ENCODE measurements around the gene CAMK2N1.
A peak's percentile ranks its signal among the peaks of the same experiment; 100 is the strongest.

The CAMK2N1 gene

DNA sequence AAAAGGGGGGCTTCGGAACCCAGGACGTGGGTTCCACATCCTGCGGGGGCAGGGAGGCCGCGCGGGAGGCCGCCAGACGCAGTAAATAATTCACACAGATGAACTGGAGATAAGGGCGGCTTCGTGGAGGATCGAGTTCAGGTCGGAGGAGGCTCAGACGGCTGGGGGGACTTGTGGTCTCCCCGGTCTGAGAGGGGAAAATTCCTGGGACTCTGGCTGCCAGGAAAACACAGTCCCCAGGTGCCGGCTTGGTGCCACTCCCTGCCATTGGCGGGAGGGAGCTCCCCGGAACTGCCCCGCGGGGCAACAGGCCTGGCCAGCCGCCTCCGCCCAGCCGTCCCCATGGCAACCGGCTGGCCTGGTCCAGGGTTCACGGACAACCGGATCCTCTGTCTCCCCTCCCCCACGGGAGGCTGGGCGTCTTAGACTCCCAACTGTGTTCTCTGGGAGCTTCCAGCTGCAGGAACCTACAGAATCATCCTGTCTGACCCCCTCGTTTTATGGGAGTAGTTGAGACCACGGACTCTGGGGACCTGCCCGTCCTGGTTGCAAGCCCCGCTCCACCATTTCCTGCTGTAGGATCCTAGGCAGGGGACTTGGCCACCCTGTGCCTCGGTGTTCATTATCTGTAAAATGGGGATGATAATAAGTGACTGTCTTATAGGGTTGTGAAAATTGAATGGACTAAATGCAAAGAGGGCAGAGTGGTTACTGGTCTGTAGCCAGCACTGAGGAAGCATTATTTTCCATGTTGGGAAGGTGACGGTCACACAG lies 9.6 kb downstream of the CAMK2N1 start:
- Mint-ChIP-seq H3K27ac (no peak overlapping the region), H3K27me3 (peaks cover 75% of the 10 kb centered on the region), H3K36me3 (ENCODE audit: low read depth) (no peaks in the 10 kb centered on the region), H3K4me1 (no peaks in the 10 kb centered on the region), H3K9me3 (no peaks in the 10 kb centered on the region), H3K4me3 (no peak overlapping the region)
- ATAC-seq (no peak), DNase-seq (no peak)

DNA sequence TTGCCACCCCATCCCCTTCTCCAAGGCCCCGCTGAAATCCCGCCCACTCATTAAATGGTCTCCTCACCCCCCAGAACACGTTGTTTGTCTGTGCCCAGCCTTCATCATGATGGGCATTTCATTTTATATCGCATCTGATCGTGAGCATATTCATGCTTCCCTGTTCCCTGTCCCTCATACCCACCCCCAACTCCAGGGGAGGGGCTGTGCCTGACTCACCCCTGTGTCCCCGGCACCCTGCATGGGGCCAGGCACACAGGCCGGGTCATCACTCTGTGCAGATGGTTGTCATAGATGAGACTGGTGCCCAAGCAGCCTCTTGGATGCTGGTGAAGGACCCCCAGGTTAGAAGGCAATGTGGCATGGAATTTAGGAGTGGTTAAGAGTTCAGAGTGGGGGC lies 11.0 kb downstream of the CAMK2N1 start:
- no peaks in the 10 kb centered on the region for H3K4me1 Mint-ChIP-seq
- H3K9me3 Mint-ChIP-seq = no peaks in the 10 kb centered on the region
- H3K4me3 Mint-ChIP-seq = no peak overlapping the region
- DNase-seq (no peak), ATAC-seq (no peak)
- H3K36me3 Mint-ChIP-seq (ENCODE audit: low read depth) = no peaks in the 10 kb centered on the region
- H3K27me3 Mint-ChIP-seq = peaks cover 75% of the 10 kb centered on the region
- H3K27ac Mint-ChIP-seq = no peak overlapping the region

- Mint-ChIP-seq H3K27ac (no peak overlapping the region), H3K36me3 (ENCODE audit: low read depth) (no peaks in the 10 kb centered on the region), H3K4me3 (no peak overlapping the region), H3K4me1 (no peaks in the 10 kb centered on the region), H3K27me3 (peaks cover 75% of the 10 kb centered on the region), H3K9me3 (no peaks in the 10 kb centered on the region)
- ATAC-seq (no peak), DNase-seq (no peak)
Observed at GRCh38 chr1:20474333-20474975, 11.6 kb downstream of the CAMK2N1 start.

DNA sequence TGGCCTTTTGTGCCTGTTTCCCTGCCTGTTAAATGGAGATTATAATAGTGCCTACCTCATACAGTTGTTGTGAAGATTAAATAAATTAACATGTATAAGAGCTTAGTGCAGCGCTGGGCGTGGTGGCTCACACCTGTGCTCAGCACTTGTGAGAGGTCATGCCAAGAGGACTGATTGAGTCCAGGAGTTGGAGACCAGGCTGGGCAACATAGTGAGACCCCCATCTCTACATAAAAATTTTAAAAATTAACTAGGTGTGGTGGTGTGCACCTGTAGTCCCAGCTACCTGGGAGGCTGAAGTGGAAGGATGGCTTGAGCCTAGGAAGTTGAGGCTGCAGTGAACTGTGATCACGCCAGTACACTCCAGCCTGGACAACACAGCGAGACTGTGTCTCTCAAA lies 12.1 kb downstream of the CAMK2N1 start:
- H3K4me1 Mint-ChIP-seq = no peaks in the 10 kb centered on the region
- peaks cover 79% of the 10 kb centered on the region for H3K27me3 Mint-ChIP-seq
- H3K27ac Mint-ChIP-seq = no peak overlapping the region
- no peaks in the 10 kb centered on the region for H3K36me3 Mint-ChIP-seq (ENCODE audit: low read depth)
- DNase-seq = no peak
- no peak overlapping the region for H3K4me3 Mint-ChIP-seq
- H3K9me3 Mint-ChIP-seq = no peaks in the 10 kb centered on the region
- ATAC-seq = no peak

DNA sequence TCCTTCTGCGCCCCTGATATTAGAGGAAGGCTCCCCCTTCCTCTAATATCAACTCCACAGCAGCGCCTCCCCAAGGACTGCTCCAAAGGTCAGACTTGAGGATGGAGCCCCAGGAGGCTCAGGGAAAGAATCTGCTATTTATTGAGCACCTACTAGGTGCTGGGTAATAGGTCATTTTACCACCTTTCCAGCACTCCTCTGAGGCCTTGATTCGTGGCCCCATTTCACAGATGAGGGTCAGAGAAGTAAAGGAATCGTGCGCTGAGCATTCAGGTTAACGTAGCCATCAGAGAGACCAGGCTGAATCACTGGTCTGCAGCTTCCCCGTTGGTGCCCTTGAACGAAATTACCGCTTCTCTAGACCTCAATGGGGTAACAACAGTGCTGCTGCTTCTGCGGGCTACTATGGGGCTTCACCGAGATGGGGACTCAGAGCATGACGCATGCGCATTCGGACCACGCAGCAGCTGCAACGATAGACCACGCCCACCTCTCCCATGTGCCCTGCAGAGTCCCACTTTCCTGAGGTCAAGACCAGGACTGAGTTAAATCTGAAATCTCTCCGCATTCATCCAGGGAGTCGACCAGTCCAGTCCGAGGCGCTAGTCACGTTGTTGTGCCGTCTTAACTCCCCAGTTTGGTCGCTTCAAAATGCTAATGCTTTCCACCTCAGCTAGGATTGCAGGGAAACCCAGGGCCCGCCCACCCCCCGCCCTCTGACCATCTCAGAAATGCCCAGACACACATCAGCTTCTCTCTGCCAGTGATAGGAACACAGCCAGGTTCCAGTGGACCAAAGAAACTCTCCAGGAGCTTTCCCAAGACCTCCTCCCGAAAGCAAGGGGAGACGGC lies 12.9 kb downstream of the CAMK2N1 start:
- DNase-seq = peak; percentile 54
- Mint-ChIP-seq H3K4me3 (no peak overlapping the region), H3K4me1 (no peaks in the 10 kb centered on the region), H3K27ac (no peak overlapping the region), H3K9me3 (no peaks in the 10 kb centered on the region), H3K27me3 (peaks cover 75% of the 10 kb centered on the region), H3K36me3 (ENCODE audit: low read depth) (no peaks in the 10 kb centered on the region)
- no peak for ATAC-seq

DNA sequence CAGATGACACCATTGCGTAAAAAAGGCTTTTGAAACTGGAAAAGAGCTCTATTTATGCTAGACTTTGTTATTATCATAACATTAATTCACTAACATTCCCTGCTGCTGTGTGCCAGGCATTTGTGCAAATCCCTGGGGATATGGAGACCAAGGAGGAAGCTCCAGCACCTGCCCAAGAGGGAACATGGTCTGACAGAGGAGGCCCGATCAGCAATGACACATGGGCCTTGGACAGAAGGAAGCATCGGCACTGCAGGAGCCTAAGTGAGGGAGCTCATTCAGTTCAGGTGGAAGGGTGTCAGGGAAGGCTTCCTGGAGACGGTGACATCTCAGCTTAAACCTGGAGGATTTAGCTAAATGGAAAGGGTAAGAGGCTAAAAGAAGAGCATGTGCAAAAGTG lies 13.9 kb downstream of the CAMK2N1 start:
- no peak overlapping the region for H3K4me3 Mint-ChIP-seq
- H3K27me3 Mint-ChIP-seq = peaks cover 75% of the 10 kb centered on the region
- DNase-seq = no peak
- no peak overlapping the region for H3K27ac Mint-ChIP-seq
- no peaks in the 10 kb centered on the region for H3K9me3 Mint-ChIP-seq
- no peak for ATAC-seq
- no peaks in the 10 kb centered on the region for H3K36me3 Mint-ChIP-seq (ENCODE audit: low read depth)
- no peaks in the 10 kb centered on the region for H3K4me1 Mint-ChIP-seq

DNA sequence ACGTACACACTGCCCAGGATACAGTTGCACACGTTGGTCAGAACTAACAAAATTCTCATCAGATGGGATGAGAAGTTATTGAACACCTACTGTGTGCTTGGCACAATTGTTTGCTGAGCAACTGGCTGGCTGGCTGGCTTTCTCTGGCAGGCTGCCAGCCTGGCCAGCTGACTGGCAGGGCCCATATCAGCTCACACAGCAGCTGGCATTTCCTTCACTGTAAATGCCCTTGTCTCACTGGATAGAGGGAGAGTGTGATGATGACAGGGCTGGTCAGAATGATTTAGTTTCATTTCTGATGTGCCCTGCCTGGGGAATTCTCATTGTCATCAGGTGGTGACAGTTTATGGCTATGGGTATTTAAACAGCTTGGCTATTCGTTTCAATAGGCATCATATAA lies 15.8 kb downstream of the CAMK2N1 start:
- H3K36me3 Mint-ChIP-seq (ENCODE audit: low read depth) = no peaks in the 10 kb centered on the region
- no peaks in the 10 kb centered on the region for H3K9me3 Mint-ChIP-seq
- H3K4me3 Mint-ChIP-seq = no peak overlapping the region
- H3K27me3 Mint-ChIP-seq = peaks cover 69% of the 10 kb centered on the region
- H3K4me1 Mint-ChIP-seq = peaks cover 9% of the 10 kb centered on the region
- DNase-seq = no peak
- ATAC-seq = no peak
- no peak overlapping the region for H3K27ac Mint-ChIP-seq

GRCh38 chr1:20469406-20470076 lies 16.5 kb downstream of the CAMK2N1 start:
- H3K27me3 Mint-ChIP-seq = peaks cover 64% of the 10 kb centered on the region
- DNase-seq (no peak), ATAC-seq (no peak)

DNA sequence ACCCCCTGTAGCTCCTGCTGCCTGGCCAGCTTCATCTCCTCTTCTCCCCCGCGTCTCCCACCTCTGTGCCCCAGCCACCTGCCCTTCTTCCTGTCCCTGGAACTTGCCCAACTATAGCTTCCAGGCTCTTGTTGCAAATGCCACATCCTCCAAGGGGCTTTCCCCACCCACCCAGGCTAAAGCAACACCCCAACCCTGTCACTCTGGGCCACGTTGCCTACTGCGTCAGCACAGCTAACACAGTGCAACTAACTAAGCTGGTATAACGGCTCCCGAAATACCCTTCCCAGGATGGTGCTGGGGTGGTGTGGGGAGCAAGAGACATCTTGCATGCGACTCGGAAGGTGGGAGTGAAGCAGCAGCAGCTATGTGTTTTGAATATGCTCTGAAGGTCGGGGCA lies 19.7 kb downstream of the CAMK2N1 start:
- H3K9me3 Mint-ChIP-seq = no peaks in the 10 kb centered on the region
- no peak overlapping the region for H3K27ac Mint-ChIP-seq
- ATAC-seq = peak; percentile 98
- peaks cover 40% of the 10 kb centered on the region for H3K27me3 Mint-ChIP-seq
- H3K36me3 Mint-ChIP-seq (ENCODE audit: low read depth) = no peaks in the 10 kb centered on the region
- DNase-seq = peak; percentile 61
- peaks cover 9% of the 10 kb centered on the region for H3K4me1 Mint-ChIP-seq
- no peak overlapping the region for H3K4me3 Mint-ChIP-seq

More at GRCh38 chr1:20469406-20470076, 16.5 kb downstream of the CAMK2N1 start:
- H3K27ac Mint-ChIP-seq = no peak overlapping the region
- no peak overlapping the region for H3K4me3 Mint-ChIP-seq
- peaks cover 9% of the 10 kb centered on the region for H3K4me1 Mint-ChIP-seq
- H3K9me3 Mint-ChIP-seq = no peaks in the 10 kb centered on the region
- H3K36me3 Mint-ChIP-seq (ENCODE audit: low read depth) = no peaks in the 10 kb centered on the region

DNA sequence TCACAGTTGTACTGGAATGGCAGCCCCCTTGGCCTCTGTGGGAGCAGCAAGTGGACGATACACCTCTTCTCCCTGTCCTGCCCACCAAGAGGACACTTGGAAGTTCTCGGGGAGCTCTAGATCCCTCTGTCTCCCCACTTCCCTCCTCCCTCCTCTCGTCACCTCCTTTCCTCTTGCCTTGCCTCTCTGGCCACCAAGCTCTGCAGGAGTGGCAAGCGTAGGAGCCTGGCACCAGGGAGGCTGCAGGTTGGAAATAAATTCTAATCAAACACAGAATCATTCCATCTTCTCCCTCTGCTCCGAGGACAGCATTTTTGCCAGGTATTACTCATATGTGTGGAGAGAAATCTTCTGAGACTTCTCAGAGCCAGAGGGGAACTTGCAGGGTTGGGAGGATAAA lies 20.8 kb downstream of the CAMK2N1 start:
- H3K36me3 Mint-ChIP-seq (ENCODE audit: low read depth) = no peaks in the 10 kb centered on the region

GRCh38 chr1:20463502-20463901 lies 22.5 kb downstream of the CAMK2N1 start:
- Mint-ChIP-seq H3K27ac (no peak overlapping the region), H3K36me3 (ENCODE audit: low read depth) (no peaks in the 10 kb centered on the region), H3K4me1 (peaks cover 9% of the 10 kb centered on the region), H3K9me3 (no peaks in the 10 kb centered on the region), H3K27me3 (peaks cover 39% of the 10 kb centered on the region), H3K4me3 (no peak overlapping the region)
- DNase-seq (no peak), ATAC-seq (no peak)

More for the DNA sequence above, 20.8 kb downstream of the CAMK2N1 start:
- Mint-ChIP-seq H3K4me1 (peaks cover 9% of the 10 kb centered on the region), H3K9me3 (no peaks in the 10 kb centered on the region), H3K4me3 (no peak overlapping the region), H3K27ac (no peak overlapping the region), H3K27me3 (peaks cover 37% of the 10 kb centered on the region)
- ATAC-seq (no peak), DNase-seq (no peak)

- H3K4me1 Mint-ChIP-seq = peaks cover 9% of the 10 kb centered on the region
- peaks cover 34% of the 10 kb centered on the region for H3K27me3 Mint-ChIP-seq
- no peak overlapping the region for H3K4me3 Mint-ChIP-seq
- no peaks in the 10 kb centered on the region for H3K36me3 Mint-ChIP-seq (ENCODE audit: low read depth)
- no peaks in the 10 kb centered on the region for H3K9me3 Mint-ChIP-seq
- no peak for DNase-seq
- no peak for ATAC-seq
- H3K27ac Mint-ChIP-seq = no peak overlapping the region
Observed at GRCh38 chr1:20462397-20462796, 23.6 kb downstream of the CAMK2N1 start.

DNA sequence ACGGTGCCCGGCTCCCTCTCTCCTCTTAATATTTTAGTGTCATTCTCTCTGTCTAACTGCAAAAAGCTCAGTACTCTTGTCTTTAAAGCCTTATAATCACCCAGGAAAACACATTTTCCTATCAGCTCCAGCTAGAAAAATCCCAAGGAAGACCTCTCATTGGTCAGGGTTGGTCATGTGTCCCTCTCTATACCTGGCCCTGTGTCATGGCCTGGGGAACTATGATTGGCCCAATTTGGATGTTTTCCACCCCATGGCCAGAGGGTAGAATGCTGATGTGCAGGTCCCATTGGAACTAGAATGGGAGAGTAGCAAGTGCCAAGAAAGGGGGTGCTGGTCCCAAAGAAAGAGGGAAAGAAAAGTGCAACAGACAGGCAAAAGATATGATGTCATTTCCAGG lies 27.3 kb downstream of the CAMK2N1 start:
- no peaks in the 10 kb centered on the region for H3K36me3 Mint-ChIP-seq (ENCODE audit: low read depth)
- ATAC-seq (no peak), DNase-seq (no peak)
- H3K27ac Mint-ChIP-seq = no peak overlapping the region
- peaks cover 25% of the 10 kb centered on the region for H3K27me3 Mint-ChIP-seq
- H3K4me3 Mint-ChIP-seq = no peak overlapping the region
- no peaks in the 10 kb centered on the region for H3K9me3 Mint-ChIP-seq
- H3K4me1 Mint-ChIP-seq = no peaks in the 10 kb centered on the region

DNA sequence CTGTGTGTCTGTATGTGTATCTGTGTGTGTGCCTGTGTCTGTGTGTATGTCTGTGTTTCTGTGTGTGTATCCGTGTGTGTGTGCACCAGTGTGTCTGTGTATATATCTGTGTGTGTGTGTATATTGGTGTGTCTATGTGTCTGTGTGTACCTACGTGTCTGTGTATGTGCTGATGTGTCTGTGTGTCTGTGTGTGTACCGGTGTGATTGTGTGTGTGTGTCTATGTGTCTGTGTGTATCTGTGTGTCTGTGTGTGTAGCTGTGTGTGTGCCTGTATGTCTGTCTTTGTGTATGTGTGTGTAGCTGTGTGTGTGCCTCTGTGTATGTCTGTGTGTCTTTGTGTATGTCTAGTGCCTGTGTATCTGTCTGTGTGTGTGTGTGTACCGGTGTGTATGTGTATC lies 32.0 kb downstream of the CAMK2N1 start:
- Mint-ChIP-seq H3K27ac (no peak overlapping the region), H3K4me3 (no peak overlapping the region), H3K36me3 (ENCODE audit: low read depth) (no peaks in the 10 kb centered on the region), H3K9me3 (no peaks in the 10 kb centered on the region), H3K27me3 (peaks cover 23% of the 10 kb centered on the region), H3K4me1 (no peaks in the 10 kb centered on the region)
- ATAC-seq (no peak), DNase-seq (no peak)

All from activated naive CD8-positive, alpha-beta T cell treated with anti-CD3 and anti-CD28 coated beads, Interleukin-2, amount 50 U/mL, for 24 hours (primary cell).